OCI-LY3 (cell line): ENCODE results near the gene OXCT1.

Experiments used
- H2AFZ ChIP-seq: fragments of 200-600, 300-600 bp; shearing (Covaris generic); 2 replicates; pipeline ENCODE4 v1.6.0; 2014; ENCODE audit warnings: antibody characterized with exemption, low read depth, low read length
- H3K27ac ChIP-seq: fragments of 200-600, 300-600 bp; sonication (generic); 2 replicates; pipeline ENCODE4 v1.5.1; 2014; ENCODE audit warnings: mild to moderate bottlenecking, low read length, moderate library complexity, mixed read lengths
- H3K27me3 ChIP-seq: fragments of 200-600, 300-600 bp; sonication (generic); 2 replicates; pipeline ENCODE4 v1.6.1; 2014; ENCODE audit warnings: low read depth, low read length, mixed read lengths
- H3K36me3 ChIP-seq: fragments of 200-600, 300-600 bp; sonication (generic); replicated peaks from 2 replicates; pipeline ENCODE3; 2014; ENCODE audit warnings: low read depth, low read length, mixed read lengths
- H3K4me1 ChIP-seq: fragments of 300-600, 200-600 bp; sonication (generic); 2 replicates; pipeline ENCODE4 v1.6.1; 2014; ENCODE audit warnings: low read length, mixed read lengths
- H3K4me2 ChIP-seq: fragments of 200-600, 300-600 bp; sonication (generic); 2 replicates; pipeline ENCODE4 v1.6.1; 2014; ENCODE audit warnings: low read length, mixed read lengths
- H3K4me3 ChIP-seq: fragments of 300-600, 200-600 bp; sonication (generic); 2 replicates; pipeline ENCODE4 v1.5.1; 2014; ENCODE audit warnings: antibody characterized with exemption, mild to moderate bottlenecking, low read length, moderate library complexity
- H3K79me2 ChIP-seq: fragments of 300-600, 200-600 bp; shearing (Covaris generic); 2 replicates; pipeline ENCODE4 v1.6.1; 2014; ENCODE audit warnings: mild to moderate bottlenecking, low read length, mixed read lengths
- H3K9ac ChIP-seq: fragments of 300-600, 200-600 bp; shearing (Covaris generic); 2 replicates; pipeline ENCODE4 v1.6.0; 2014; ENCODE audit warnings: mild to moderate bottlenecking, low read length, moderate library complexity
- H3K9me3 ChIP-seq: fragments of 200-600, 300-600 bp; shearing (Covaris generic); 2 replicates; pipeline ENCODE4 v1.6.1; 2014; ENCODE audit warnings: low read length, mixed read lengths; ENCODE audit not compliant: insufficient read depth
- H4K20me1 ChIP-seq: fragments of 200-600, 300-600 bp; sonication (generic); 2 replicates; pipeline ENCODE4 v1.6.1; 2016; ENCODE audit warnings: low read length, mixed read lengths; ENCODE audit not compliant: insufficient read depth
- EZH2phosphoT487 ChIP-seq: fragments of 200-600 bp; shearing (Covaris generic); IDR thresholded peaks from 2 replicates; pipeline ENCODE4 v1.6.1; 2018; ENCODE audit warnings: antibody characterized with exemption, mixed run types, low read depth
- TF ChIP-seq, protein P1 (sequence below): fragments of 200-600, 300-600 bp; sonication (generic); IDR thresholded peaks from 2 replicates; pipeline ENCODE4 v1.5.1; 2014; ENCODE audit warnings: antibody characterized with exemption, low read length, low read depth

The OXCT1 gene

DNA sequence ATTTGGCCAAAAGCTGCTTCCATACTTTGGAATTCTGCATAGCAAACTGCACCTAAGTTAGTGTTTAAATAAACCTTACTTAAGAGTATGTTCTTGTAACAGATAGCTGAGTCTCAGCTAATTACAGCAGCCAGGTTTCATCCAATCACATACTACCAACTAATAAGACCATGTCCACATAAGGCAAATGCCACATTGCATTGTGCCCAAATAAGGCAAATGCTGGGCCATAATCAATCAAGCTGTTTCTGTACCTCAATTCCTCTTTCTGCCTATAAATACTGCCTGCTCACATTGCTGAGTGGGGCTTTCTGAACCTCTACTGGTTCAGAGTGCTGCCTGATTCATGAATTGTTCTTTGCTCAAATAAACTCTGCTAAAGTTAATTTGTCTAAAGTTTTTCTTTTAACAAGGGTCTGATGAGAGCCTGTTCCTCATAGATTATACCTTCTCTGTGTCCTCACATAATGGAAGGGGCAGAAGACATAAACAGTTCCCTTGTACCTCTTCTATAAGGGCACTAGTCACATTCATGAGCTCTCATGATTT lies 4.4 kb upstream of the OXCT1 start:
- Histone ChIP-seq H3K9me3 (no peaks in the 10 kb centered on the region), H3K27ac (no peak overlapping the region), H3K4me1 (peaks cover 13% of the 10 kb centered on the region; the same call in 1 of the 2 replicates), H3K79me2 (peaks cover 3% of the 10 kb centered on the region; the same call in 1 of the 2 replicates), H3K36me3 (no peaks in the 10 kb centered on the region), H4K20me1 (no peaks in the 10 kb centered on the region), H2AFZ (no peak overlapping the region), H3K27me3 (no peaks in the 10 kb centered on the region), H3K4me2 (no peak overlapping the region), H3K4me3 (no peak overlapping the region), H3K9ac (no peak overlapping the region)
- no peak for TF ChIP-seq EZH2phosphoT487
- TF ChIP-seq, protein P1, sequence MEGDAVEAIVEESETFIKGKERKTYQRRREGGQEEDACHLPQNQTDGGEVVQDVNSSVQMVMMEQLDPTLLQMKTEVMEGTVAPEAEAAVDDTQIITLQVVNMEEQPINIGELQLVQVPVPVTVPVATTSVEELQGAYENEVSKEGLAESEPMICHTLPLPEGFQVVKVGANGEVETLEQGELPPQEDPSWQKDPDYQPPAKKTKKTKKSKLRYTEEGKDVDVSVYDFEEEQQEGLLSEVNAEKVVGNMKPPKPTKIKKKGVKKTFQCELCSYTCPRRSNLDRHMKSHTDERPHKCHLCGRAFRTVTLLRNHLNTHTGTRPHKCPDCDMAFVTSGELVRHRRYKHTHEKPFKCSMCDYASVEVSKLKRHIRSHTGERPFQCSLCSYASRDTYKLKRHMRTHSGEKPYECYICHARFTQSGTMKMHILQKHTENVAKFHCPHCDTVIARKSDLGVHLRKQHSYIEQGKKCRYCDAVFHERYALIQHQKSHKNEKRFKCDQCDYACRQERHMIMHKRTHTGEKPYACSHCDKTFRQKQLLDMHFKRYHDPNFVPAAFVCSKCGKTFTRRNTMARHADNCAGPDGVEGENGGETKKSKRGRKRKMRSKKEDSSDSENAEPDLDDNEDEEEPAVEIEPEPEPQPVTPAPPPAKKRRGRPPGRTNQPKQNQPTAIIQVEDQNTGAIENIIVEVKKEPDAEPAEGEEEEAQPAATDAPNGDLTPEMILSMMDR: no peak

DNA sequence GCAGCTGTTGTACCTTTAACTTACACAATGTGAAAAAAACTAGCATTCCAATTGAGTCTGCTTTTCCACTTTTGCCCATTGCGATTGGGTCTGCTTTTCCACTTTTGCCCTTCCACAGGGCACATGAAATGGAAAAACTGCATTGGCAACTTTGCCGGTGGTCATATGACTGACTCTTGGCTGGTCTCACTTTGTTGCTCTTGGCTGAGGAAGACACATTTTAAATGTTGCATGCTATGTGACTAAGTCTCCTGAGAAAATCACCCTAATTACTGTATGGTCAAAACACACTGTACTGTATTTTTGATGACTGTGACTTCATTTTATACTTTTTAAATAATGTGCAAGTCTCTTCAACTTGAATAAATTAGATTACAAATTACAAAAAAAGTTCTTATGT lies 1.6 kb upstream of the OXCT1 start:
- Histone ChIP-seq H3K4me3 (no peak overlapping the region), H3K27me3 (no peaks in the 10 kb centered on the region), H3K27ac (no peak overlapping the region), H3K4me1 (peaks cover 15% of the 10 kb centered on the region), H2AFZ (no peak overlapping the region), H3K9me3 (no peaks in the 10 kb centered on the region), H3K4me2 (no peak overlapping the region), H3K9ac (no peak overlapping the region), H3K79me2 (peaks cover 24% of the 10 kb centered on the region), H4K20me1 (0 out of 2 replicates have a peak, but pooled peaks cover 3% of the 10 kb centered on the region), H3K36me3 (no peaks in the 10 kb centered on the region)
- TF ChIP-seq, protein P1: no peak
- TF ChIP-seq EZH2phosphoT487: no peak

DNA sequence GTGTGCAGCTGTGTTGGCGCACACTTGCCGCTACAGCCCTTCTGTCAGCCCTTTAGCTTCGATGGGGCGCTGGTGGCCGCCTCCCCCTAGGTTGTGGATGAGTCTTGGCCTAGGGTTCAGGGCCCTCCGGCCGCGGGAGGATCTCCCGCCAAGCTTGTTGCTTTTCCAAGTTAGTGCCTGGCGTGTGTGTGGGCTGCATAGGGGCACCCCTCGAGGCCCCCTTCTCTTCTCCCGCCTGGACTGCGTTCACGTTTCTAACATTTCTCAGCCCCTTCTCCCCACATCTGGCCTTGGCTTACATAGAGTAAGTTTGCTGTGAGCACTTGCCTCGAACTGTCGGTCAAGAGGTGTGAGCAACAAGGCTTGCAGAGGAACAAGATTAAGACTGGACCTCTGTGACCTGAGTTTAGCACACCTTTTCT lies 413 bp upstream of the OXCT1 start:
- Histone ChIP-seq H3K27ac (peak overlapping the region; percentile 15; the same call in 1 of the 2 replicates), H3K4me2 (peak overlapping the region; percentile 93), H3K79me2 (peaks cover 24% of the 10 kb centered on the region), H3K4me3 (peak overlapping the region; percentile 87), H3K4me1 (peaks cover 15% of the 10 kb centered on the region), H2AFZ (peak overlapping the region; percentile 79), H3K36me3 (no peaks in the 10 kb centered on the region), H3K9me3 (no peaks in the 10 kb centered on the region), H3K27me3 (no peaks in the 10 kb centered on the region), H3K9ac (peak overlapping the region; percentile 78), H4K20me1 (0 out of 2 replicates have a peak, but pooled peaks cover 3% of the 10 kb centered on the region)
- TF ChIP-seq, protein P1: no peak
- no peak for TF ChIP-seq EZH2phosphoT487

DNA sequence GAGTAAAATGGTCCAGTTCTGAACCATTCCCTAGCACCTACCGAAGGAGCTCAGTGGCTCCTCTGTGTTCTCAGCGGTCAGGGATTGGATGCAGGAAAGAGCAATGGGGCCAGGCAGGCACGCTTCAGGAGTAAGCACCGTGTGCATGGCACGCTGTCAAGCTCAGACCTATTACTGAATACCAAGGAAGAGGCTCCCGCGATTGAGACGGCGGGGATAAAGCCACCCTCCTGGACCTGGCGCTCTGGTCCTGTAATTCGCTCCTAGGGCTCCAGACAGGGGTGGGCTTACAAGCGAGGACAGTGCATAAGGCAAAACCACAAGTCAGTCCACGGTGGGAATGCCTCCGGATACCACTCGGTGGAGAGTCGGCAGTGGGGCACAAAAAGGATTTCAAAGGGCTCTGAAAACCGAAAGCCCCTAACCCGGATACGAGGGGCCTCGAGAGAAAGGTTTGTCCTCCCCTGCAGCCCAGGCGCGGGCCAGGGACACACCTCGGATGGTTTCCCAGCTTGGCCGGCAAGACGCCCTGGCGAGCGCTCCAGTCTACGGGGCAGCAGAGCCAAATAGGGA lies 988 bp downstream of the OXCT1 start:
- Histone ChIP-seq H3K4me3 (peak overlapping the region; percentile 87), H3K27ac (no peak overlapping the region), H3K4me2 (peak overlapping the region; percentile 93), H3K9ac (peak overlapping the region; percentile 78), H3K9me3 (no peaks in the 10 kb centered on the region), H2AFZ (0 out of 2 replicates have a peak overlapping the region, but pooled peaks have one; percentile 79), H3K79me2 (peaks cover 24% of the 10 kb centered on the region), H3K27me3 (no peaks in the 10 kb centered on the region), H3K36me3 (no peaks in the 10 kb centered on the region), H3K4me1 (peaks cover 15% of the 10 kb centered on the region), H4K20me1 (0 out of 2 replicates have a peak, but pooled peaks cover 3% of the 10 kb centered on the region)
- TF ChIP-seq, protein P1: no peak
- TF ChIP-seq EZH2phosphoT487: no peak
